NCI-H446 treated with DMSO at 0.1 percent for 48 hours (cell line): Measurements from ENCODE around the gene PARP4.
"Not testable (repeated sequence)": the region's sequence is repeated elsewhere in the genome, so short reads cannot be mapped to it uniquely, and the experiment has no call there.

Source experiments
- DNase-seq: peaks from one replicate; lab custom pipeline; 2025; lab: John Stamatoyannopoulos, UW

The PARP4 gene

GRCh38 chr13:24505756-24506155 lies 6.8 kb downstream of the PARP4 start:
- DNase-seq: no peak

GRCh38 chr13:24505256-24505655 lies 7.3 kb downstream of the PARP4 start:
- DNase-seq: no peak

- DNase-seq: no peak
Observed at GRCh38 chr13:24503379-24503696, 9.2 kb downstream of the PARP4 start.

- DNase-seq: peak; percentile 23
Observed at GRCh38 chr13:24502533-24503378, 9.8 kb downstream of the PARP4 start.

GRCh38 chr13:24500977-24501376 lies 11.6 kb downstream of the PARP4 start:
- DNase-seq: no peak

- DNase-seq: no peak
Observed at GRCh38 chr13:24497742-24498141, 14.8 kb downstream of the PARP4 start.

GRCh38 chr13:24496295-24496694 lies 16.3 kb downstream of the PARP4 start:
- DNase-seq: not testable (repeated sequence)

GRCh38 chr13:24495151-24495729 lies 17.3 kb downstream of the PARP4 start:
- DNase-seq: no peak

GRCh38 chr13:24493356-24493755 lies 19.2 kb downstream of the PARP4 start:
- DNase-seq: no peak

- no peak for DNase-seq
Observed at GRCh38 chr13:24491845-24492244, 20.7 kb downstream of the PARP4 start.

GRCh38 chr13:24489721-24490120 lies 22.9 kb downstream of the PARP4 start:
- DNase-seq: no peak

GRCh38 chr13:24488092-24488491 lies 24.5 kb downstream of the PARP4 start:
- DNase-seq: not testable (repeated sequence)

- DNase-seq: not testable (repeated sequence)
Observed at GRCh38 chr13:24486017-24486657, 26.4 kb downstream of the PARP4 start.

GRCh38 chr13:24473686-24474085 lies 38.9 kb downstream of the PARP4 start:
- no peak for DNase-seq

GRCh38 chr13:24472129-24472528 lies 40.4 kb downstream of the PARP4 start:
- not testable (repeated sequence) for DNase-seq

- no peak for DNase-seq
Observed at GRCh38 chr13:24463078-24463477, 49.5 kb downstream of the PARP4 start.

GRCh38 chr13:24460256-24460655 lies 52.3 kb downstream of the PARP4 start:
- DNase-seq: no peak

- no peak for DNase-seq
Observed at GRCh38 chr13:24459726-24460125, 52.9 kb downstream of the PARP4 start.

GRCh38 chr13:24459234-24459633 lies 53.3 kb downstream of the PARP4 start:
- no peak for DNase-seq

GRCh38 chr13:24458736-24459135 lies 53.8 kb downstream of the PARP4 start:
- no peak for DNase-seq

- no peak for DNase-seq
Observed at GRCh38 chr13:24456396-24456795, 56.2 kb downstream of the PARP4 start.

- no peak for DNase-seq
Observed at GRCh38 chr13:24454056-24454455, 58.5 kb downstream of the PARP4 start.

GRCh38 chr13:24452044-24452443 lies 60.5 kb downstream of the PARP4 start:
- no peak for DNase-seq
